SW480 (cell line): ENCODE results near the gene MPZL1.
"Not testable (repeated sequence)": the region's sequence is repeated elsewhere in the genome, so short reads cannot be mapped to it uniquely, and the experiment has no call there.

Experiments
- DNase-seq: peaks from one replicate; pipeline ENCODE4 v3.0.0-alpha.2; 2016; ENCODE audit warnings: low spot score

Gene MPZL1

DNA sequence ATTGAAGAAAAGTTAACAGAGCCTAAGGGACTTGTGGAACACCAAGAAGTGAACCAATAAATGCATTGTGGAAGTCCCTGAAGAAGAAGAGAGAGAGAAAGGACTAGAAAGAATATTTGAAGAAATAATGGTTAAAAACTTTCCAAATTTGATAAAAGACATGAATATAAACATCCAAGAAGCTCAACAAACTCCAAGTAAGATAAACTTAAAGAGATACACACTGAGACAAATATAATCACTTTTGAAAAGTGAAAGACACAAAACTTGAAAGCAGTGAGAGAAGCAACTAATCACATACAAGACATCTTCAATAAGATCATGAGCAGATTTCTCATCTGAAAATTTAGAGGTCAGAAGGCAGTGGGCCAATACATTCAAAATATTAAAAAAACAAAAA, 91.2 kb downstream of the MPZL1 start:
- no peak for DNase-seq

DNA sequence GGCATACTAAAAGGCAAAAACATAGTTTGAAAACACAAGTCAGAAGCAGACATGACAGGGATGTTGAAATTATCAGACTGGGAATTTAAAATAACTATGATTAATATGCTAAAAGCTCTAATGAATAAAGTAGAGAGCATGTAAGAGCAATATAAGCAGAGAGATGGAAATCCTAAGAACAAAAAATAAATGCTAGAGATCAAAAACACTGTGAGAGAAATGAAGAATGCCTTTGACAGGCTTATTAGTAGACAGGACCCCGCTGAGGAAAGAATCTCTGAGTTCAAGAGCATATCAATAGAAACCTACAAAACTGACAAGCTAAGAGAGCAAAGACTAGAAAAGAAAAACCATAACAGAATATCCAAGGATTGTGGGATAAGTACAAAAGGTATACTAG, 93.9 kb downstream of the MPZL1 start:
- no peak for DNase-seq

DNA sequence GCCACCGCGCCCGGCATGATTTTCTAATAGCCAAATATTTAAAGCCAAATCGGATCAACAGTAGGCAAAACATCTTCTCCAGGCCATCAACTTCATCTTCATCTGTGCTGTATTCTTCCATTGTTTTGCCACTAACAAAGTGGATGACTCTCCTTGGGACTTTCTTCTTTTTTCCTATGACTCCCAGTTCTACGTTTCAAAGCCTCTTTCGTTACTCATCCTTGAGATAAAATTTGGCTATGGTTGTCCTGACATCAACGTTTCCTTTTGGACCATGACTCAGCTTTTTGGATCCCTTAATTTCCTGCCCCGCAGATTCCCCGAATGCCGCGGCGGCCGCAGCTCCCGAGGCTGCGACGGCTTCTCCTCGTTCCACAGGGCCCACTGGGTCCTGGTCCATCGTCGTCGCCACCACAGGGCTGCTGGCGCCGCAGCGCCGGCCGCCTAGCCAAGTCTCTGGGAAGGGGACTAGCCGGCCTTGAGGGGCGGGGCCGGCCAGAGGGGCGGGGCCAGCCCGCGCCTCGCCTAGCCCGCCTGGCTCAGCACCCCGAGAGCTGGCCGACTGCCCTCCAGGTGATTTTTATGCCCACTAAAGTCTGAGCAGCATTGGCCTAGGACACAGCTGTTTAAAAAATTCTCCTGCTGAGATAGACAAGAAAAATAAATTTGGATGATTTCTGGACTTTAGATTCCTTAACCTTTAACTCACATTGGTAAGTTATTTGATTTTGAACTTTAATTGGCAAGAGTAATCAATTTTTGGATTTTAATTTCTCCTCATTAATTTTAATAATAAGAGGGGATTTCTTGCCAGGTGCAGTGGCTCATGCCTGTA, 98.3 kb downstream of the MPZL1 start:
- DNase-seq, result peak; percentile 65

DNA sequence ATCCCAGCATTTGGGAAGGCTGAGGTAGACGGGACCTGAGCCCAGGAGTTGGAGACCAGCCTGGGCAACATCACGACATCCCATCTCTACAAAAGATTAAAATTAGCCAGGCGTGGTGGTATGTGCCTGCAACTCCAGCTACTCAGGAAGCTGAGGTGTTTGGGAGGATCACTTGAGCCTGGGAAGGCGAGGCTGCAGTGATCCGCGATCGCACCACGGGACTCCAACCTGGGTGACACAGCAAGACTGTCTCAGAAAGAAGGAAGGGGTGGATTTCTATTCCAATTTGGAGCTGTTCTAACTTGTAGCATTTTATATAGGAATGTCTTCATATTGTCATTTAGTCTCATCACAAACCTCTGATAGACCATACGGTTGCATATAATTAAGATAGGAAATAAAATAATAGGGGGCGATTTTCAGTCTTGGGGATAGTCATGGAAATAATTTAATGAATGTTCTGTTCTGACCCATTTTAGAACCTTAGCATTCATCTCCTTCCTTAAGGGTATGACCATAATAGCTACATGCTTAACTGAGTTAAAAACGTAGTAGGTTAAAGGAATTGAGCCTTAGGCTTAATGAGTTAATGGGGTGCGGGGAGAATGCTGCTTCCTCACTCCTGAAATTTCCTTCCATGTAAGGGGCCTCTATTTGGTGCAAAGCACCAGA, 99.0 kb downstream of the MPZL1 start:
- no peak for DNase-seq

DNA sequence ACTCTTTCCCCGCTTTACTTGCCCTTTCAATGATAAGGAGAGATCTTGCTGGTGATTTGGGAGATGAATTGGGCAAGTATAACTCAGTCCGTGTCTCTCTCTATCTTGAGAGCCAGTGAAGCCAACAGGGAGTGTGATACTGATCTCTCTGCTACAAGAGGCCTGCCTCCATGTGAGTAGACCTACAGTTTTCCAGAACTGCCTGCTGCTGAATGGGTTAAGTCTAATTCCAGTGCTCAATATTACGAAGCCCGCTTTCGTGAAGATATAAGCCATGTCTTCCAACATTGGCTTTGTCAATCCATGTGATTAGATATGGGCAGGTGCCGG, 99.5 kb downstream of the MPZL1 start:
- no peak for DNase-seq

DNA sequence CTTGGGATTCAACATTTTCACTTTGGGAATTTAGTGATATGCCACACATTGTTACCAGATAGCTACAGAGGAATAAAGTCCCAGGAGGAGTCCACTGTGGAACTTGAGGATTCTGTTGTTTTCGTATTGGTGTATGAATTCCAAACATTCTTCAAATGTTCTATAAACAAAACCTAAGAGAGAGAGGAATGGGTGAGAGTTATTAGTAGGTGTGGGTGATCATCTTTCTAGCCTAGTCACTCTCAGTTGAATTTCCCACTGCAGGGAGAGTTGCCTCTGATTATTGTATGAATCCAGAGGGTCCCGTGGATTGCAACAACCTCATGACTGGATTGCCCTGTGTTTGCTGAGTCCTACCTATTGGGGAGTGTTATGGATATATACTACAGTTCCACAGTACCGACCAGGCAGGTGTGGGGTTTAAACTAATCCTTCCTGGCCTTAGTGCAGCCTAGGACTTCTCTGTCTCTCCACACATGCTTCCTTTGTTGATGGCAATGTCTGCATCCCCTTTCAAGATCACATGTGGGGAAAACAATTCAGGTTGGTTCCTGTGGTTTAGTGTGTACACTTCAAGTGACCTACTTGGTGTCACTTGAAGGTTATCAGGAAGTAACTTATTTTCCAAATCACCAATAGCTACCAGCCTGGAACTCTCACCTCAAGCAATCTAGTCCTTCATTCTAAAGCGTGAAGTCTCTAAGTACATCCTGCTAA, 100.3 kb downstream of the MPZL1 start:
- DNase-seq, result no peak

DNA sequence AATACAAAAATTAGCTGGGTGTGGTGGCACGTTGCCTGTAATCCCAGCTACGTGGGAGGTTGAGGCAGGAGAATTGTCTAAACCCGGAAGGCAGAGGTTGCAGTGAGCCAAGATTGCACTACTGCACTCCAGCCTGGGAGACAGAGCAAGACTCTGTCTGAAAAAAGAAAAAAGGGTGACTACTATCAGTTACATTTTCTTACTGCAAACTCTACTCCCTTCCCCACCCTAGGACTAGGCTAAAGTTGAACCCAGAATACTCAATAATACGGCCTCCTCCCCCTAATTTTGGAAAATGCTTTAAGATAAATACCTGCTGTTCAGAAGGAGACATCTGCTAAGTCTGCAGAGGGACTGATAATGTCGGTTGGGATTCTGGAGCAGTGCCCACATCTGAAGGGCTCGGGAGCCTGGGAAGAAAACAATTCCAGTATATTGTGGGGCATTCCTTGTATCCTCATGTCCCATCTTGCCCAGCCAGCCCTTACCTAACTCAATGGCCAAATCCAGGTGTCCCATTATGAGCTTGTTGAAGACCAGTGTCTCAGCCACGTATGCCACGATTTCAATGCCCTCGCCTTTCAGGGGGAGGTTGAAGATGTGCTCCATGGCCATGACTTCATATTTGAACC, 102.5 kb downstream of the MPZL1 start:
- no peak for DNase-seq

DNA sequence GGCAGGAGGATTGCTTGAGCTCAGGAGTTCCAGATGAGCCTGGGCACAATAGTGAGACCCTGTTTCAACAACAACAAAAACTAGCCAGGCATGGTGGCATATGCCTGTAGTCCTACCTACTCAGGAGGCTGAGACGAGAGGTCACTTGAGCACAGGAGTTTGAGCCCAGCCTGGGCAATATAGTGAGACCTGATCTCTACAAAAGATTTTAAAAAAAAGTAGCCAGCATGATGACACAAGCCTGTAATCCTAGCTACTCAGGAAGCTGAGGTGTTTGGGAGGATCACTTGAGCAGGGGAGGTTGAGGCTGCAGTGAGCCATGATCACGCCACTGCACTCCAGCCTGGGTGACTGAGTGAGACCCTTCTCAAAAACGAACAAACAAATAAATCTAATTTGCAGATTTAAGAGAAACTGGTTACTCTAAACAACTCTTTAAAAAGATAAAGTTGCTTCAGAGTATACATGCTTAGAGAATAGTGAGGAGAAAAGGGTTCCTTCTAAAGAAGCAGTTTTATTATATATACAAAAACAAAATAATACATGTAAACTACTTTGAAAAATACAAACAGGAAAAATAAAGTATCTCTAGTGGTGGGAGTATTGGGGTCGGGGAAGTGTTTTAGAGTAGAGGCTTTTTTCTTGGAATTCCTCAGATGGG, 103.8 kb downstream of the MPZL1 start:
- no peak for DNase-seq

DNA sequence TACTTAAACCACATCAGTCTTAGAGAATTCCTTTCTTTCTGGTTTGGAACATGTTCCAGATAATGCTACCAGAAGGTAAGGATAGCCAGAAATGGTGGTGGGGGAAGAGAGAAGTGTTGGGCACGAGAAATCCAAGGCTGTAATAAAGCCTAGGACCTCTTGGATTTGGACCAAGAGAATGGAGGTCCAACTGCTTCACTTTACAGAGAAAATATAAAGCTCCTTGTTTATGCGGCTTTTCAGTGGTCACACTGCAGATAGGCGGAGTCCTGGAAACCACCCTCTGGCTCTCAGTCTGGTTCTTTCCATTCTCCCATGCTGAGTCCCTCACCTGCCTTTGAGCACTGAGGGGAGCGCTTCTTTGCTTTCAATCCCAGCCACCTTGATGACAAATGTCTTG, 104.3 kb downstream of the MPZL1 start:
- no peak for DNase-seq

DNA sequence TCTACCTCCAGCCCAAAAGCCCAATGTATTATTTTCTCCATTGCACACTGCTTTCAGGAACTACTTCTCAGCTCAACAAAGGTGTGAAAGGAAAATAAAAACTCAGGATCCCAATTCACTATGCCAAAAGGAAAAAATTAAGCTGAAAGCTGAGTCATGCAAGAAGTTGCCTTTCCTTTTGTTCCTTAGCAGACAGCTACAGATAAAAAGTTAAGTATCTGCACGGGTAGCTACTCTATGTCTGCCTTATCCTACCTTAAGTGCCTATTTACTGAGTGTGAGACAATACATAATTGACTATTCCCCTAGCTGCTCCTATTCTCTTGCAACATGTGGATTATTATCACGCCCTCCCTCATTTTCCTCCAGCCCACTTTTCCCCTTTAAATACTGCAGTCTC, 108.1 kb downstream of the MPZL1 start:
- no peak for DNase-seq

DNA sequence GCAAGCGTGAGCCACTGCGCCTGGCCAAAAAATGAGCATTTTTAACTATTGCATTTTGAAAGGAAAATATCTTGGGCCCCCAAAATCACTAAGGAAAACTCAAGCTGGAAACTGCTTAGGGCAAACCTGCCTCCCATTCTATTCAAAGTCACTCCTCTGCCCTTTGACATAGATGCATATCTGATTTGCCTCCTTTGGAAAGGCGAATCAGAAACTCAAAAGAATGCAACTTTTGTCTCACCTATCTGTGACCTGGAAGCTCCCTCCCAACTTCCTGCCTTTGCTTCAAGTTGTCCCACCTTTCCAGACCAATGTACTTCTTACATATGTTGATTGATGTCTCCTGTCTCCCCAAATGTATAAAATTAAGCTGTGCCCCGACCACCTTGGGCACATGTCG, 108.9 kb downstream of the MPZL1 start:
- DNase-seq, result not testable (repeated sequence)

DNA sequence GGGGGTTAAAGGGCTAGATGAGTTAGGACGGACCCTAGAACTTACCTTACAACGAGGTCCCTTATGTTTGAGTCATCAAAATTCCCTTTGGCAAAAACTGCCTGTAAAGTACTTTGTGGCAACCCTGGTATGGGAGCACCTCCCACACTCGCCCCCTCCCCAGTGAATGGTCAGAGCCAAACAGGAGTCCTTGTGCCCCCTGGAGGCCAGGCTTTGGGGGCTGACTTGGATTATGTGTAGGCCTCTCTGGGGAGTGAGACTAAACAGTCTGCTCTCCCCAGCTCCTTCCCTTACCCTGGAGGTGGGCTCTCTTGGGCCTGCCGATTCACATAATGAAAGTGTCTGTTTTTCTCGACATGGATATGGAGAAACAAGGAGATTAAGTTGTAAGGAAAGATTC, 110.9 kb downstream of the MPZL1 start:
- no peak for DNase-seq

DNA sequence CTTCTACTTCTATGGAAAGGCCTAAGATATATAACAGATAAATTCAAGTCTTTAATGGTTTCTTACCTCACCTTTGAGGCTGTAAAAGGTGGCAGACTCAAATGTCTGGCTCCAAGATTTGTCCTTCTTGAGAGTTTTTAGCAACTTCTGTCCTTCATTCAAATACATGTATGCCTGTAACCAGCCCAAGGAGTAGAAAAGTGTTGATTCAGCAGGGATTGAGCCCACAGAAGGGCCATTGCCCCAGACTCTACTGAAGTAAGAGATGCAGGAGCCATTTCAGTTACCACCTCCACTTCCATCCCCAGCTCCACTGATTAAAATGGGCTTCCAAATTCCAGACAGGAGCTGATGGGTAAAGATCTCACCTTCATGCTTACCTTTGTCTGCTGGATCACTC, 112.1 kb downstream of the MPZL1 start:
- no peak for DNase-seq

DNA sequence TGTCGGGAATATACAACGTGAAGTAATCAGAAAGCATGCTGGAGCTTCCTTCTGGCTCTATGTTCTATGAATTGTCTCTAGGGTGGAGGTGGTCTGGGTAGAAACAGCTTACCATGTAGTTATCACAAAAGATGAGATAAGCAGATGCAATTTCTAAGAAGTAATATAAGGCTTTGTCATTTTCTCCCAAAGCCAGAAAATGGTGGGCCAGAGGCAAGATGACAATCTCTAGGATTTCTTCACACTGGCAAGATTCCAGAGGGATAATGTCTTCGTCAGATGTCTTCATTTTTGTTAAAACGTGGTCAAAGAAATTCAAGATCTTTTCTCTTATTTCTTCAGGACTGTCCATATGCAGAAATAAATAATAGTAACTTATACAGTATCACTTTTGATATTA, 114.4 kb downstream of the MPZL1 start:
- DNase-seq, result no peak

DNA sequence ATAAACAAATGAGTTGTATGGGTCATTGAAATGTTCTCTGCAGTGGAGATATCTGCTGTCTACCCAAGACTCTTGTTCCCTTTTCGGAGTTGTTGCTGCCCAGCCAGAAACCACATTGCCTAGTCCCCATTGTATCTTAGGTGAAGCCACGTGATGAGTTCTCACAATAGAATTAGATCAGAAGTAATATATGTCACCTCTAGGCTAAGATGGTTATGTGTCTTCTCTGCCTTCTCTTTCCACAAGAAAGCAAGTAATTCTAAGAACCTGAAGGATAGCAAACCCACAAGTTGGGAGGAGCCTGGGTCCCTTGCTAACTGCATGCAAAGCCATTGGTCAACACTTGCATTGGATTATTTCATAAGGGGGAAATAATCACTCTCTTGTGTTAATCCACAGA, 115.5 kb downstream of the MPZL1 start:
- no peak for DNase-seq

DNA sequence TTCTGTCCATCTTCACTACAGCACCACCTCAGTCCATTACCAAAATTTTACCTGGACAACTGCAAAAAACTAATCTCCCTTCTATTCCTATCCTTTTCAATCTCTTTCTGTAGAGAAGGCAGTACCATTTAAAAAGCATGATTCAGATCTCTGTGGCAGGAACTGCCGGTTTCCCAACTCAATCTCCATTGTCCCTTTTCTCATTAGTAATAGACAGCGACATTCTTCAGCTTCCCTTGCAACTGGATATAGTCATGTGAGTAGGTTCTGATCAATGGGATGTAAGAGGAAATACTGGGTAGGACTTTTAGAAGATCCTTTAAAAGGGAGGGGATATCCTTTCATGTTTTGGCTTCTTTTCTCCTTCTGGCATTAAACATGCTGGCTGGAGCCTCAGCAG, 117.2 kb downstream of the MPZL1 start:
- DNase-seq, result no peak
